GM23248 (cell line): ENCODE data around the gene WWOX. TPM values are rescaled to one million over a fixed set of nuclear protein-coding genes. Genes with fewer than 3 reads are reported as not detected.

Experiments used
- DNase-seq: peaks from one replicate; pipeline ENCODE4 v3.0.0-alpha.2; 2015
- H2AFZ ChIP-seq: fragments of 200-600 bp; sonication (generic); 2 replicates; pipeline ENCODE4 v1.6.1; 2016; ENCODE audit warnings: antibody characterized with exemption
- H3F3A ChIP-seq: fragments of 200-600 bp; sonication (generic); 2 replicates; pipeline ENCODE4 v1.6.1; 2016; ENCODE audit warnings: mild to moderate bottlenecking, antibody characterized with exemption, mixed run types; ENCODE audit not compliant: insufficient read depth
- H3K27ac ChIP-seq: fragments of 200-600 bp; sonication (generic); 2 replicates; pipeline ENCODE4 v1.5.1; 2016; ENCODE audit warnings: mild to moderate bottlenecking
- H3K27me3 ChIP-seq: fragments of 200-600 bp; sonication (generic); replicated peaks from 2 replicates; pipeline ENCODE4 v1.6.1; 2016; ENCODE audit warnings: mild to moderate bottlenecking; ENCODE audit not compliant: insufficient read depth
- H3K36me3 ChIP-seq: fragments of 200-600 bp; sonication (generic); 2 replicates; pipeline ENCODE4 v1.6.1; 2016; ENCODE audit warnings: low read depth, mild to moderate bottlenecking
- H3K4me1 ChIP-seq: fragments of 200-600 bp; sonication (generic); 2 replicates; pipeline ENCODE4 v1.6.1; 2016; ENCODE audit warnings: mild to moderate bottlenecking; ENCODE audit not compliant: insufficient read depth
- H3K4me2 ChIP-seq: fragments of 200-600 bp; sonication (generic); one replicate; pipeline ENCODE4 v1.6.1; 2016; ENCODE audit warnings: mild to moderate bottlenecking; ENCODE audit not compliant: unreplicated experiment
- H3K4me3 ChIP-seq: fragments of 200-600 bp; sonication (generic); 2 replicates; pipeline ENCODE4 v1.5.1; 2016; ENCODE audit warnings: mild to moderate bottlenecking
- H3K79me2 ChIP-seq: fragments of 200-600 bp; sonication (generic); 2 replicates; pipeline ENCODE4 v1.6.1; 2016; ENCODE audit warnings: mild to moderate bottlenecking; ENCODE audit not compliant: insufficient read depth
- H3K9ac ChIP-seq: fragments of 200-600 bp; sonication (generic); 2 replicates; pipeline ENCODE4 v1.6.1; 2016; ENCODE audit warnings: mild to moderate bottlenecking
- H3K9me2 ChIP-seq: fragments of 200-600 bp; sonication (generic); 2 replicates; pipeline ENCODE4 v1.6.1; 2016; ENCODE audit warnings: mixed run types, mild to moderate bottlenecking, moderate library complexity; ENCODE audit not compliant: insufficient read depth
- H3K9me3 ChIP-seq: fragments of 200-600 bp; sonication (generic); one replicate; pipeline ENCODE4 v1.6.1; 2017; ENCODE audit warnings: low read depth
- H4K20me1 ChIP-seq: fragments of 200-600 bp; sonication (generic); 2 replicates; pipeline ENCODE4 v1.6.0; 2016; ENCODE audit not compliant: insufficient read depth
- EZH2 ChIP-seq: fragments of 200-600 bp; sonication (generic); IDR thresholded peaks from 2 replicates; pipeline ENCODE4 v1.6.1; 2018; ENCODE audit warnings: antibody characterized with exemption, mild to moderate bottlenecking; ENCODE audit not compliant: insufficient read depth, poor library complexity, severe bottlenecking
- EZH2phosphoT487 ChIP-seq: fragments of 200-600 bp; sonication (generic); IDR thresholded peaks from 2 replicates; pipeline ENCODE4 v1.6.1; 2018; ENCODE audit warnings: antibody characterized with exemption, moderate library complexity, mild to moderate bottlenecking, low read depth; ENCODE audit not compliant: insufficient read depth
- WGBS, 2 experiments: methylation state at CpG; one replicate each; pipeline ENCODE4 v1.1.6; 2015 to 2017; ENCODE audit warnings: low lambda C conversion rate in 2 of 2, low coverage in 1 of 2; ENCODE audit errors: missing lambda C conversion rate in 2 of 2; 5-methylcytosine and 5-hydroxymethylcytosine counted together
- in situ Hi-C: fragments of 300-500 bp; cut with MboI; formaldehyde crosslinking; loops from 2 replicates; pipeline ENCODE4 v1.15.0; 2020
- polyA plus RNA-seq: library from polyadenylated mRNA; unstranded; fragments of >200 nt; fragmentation: Nextera tagmentation; extraction: Ambion mirVana; gene quantifications from 2 replicates; pipeline ENCODE4 v1.2.1, GENCODE V29; 2016
- total RNA-seq: library from RNA; depleted of rRNA; stranded (reverse); fragments of >200 nt; shearing (Covaris generic); gene quantifications from 2 replicates; pipeline ENCODE4 v1.2.3, GENCODE V29; 2014

The WWOX gene
- total and polyA plus RNA-seq, 2 experiments from 2014 or later: 4.5 to 6.6 TPM

DNA sequence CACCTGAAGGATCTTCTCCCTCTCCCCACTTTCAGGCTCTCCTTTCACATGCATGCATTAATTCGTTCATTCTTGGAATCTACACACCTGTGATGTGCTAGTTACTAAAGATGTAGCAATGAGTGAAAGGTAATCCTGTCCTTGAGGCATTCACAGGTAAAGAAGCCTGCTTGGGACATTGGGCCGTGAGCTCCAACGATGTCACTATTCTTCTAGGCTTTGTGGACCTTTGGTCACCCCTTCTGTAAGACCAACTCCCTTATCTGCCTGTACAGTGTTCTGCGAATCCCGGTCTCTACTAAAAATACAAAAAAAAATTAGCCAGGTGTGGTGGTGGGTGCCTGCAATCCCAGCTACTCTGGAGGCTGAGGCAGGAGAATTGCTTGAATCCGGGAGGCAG is 892.5 kb downstream of the WWOX start:
- no peaks in the 10 kb centered on the region for H4K20me1 ChIP-seq

DNA sequence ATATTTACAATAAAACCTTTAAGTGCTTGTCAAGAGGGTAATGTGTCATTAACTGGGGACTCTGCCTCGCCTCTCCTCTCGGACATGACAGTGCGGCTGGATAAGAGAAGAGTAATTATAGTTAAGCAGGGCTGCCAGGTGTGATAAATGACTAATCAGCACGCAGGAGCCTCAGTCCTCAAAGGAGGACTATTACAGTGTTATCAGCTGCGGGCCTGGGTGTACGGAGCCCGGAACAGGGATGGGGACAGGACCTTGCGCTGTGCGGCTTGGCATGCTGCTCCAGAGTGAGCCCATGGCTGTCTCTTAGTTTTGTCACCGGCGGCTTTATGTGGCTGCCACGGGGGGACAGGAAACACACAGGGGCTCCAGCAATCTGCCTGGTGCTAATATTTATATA is 893.9 kb downstream of the WWOX start:
- no peaks in the 10 kb centered on the region for H3F3A ChIP-seq
- in situ Hi-C loops: no loop called here
- no peak overlapping the region for H3K4me3 ChIP-seq
- TF ChIP-seq EZH2phosphoT487: no peak
- no peak for TF ChIP-seq EZH2
- H3K4me1 ChIP-seq: no peaks in the 10 kb centered on the region
- no peaks in the 10 kb centered on the region for H3K79me2 ChIP-seq
- no peaks in the 10 kb centered on the region for H4K20me1 ChIP-seq
- no peak for DNase-seq
- no peaks in the 10 kb centered on the region for H3K9me2 ChIP-seq
- H3K9ac ChIP-seq: no peak overlapping the region
- no peaks in the 10 kb centered on the region for H3K27me3 ChIP-seq
- H3K4me2 ChIP-seq: no peak overlapping the region
- no peak overlapping the region for H2AFZ ChIP-seq
- 59 to 68% methylated on average over 10 to 12 of the region's 12 CpGs for WGBS, 2 experiments
- no peak overlapping the region for H3K27ac ChIP-seq
- H3K9me3 ChIP-seq: no peaks in the 10 kb centered on the region
- H3K36me3 ChIP-seq: no peaks in the 10 kb centered on the region

More for the DNA sequence above, 892.5 kb downstream of the WWOX start:
- no peaks in the 10 kb centered on the region for H3F3A ChIP-seq
- no peak overlapping the region for H3K4me3 ChIP-seq
- no peaks in the 10 kb centered on the region for H3K9me2 ChIP-seq
- H3K27ac ChIP-seq: no peak overlapping the region
- H3K4me1 ChIP-seq: no peaks in the 10 kb centered on the region
- 44 to 53% methylated on average over 6 of the region's 6 CpGs for WGBS, 2 experiments
- in situ Hi-C loops: no loop called here
- H3K9me3 ChIP-seq: no peaks in the 10 kb centered on the region
- no peaks in the 10 kb centered on the region for H3K27me3 ChIP-seq
- no peaks in the 10 kb centered on the region for H3K79me2 ChIP-seq
- TF ChIP-seq EZH2phosphoT487 (no peak), EZH2 (no peak)
- H3K9ac ChIP-seq: no peak overlapping the region
- no peak overlapping the region for H3K4me2 ChIP-seq
- no peaks in the 10 kb centered on the region for H3K36me3 ChIP-seq
- H2AFZ ChIP-seq: no peak overlapping the region
- DNase-seq: no peak

DNA sequence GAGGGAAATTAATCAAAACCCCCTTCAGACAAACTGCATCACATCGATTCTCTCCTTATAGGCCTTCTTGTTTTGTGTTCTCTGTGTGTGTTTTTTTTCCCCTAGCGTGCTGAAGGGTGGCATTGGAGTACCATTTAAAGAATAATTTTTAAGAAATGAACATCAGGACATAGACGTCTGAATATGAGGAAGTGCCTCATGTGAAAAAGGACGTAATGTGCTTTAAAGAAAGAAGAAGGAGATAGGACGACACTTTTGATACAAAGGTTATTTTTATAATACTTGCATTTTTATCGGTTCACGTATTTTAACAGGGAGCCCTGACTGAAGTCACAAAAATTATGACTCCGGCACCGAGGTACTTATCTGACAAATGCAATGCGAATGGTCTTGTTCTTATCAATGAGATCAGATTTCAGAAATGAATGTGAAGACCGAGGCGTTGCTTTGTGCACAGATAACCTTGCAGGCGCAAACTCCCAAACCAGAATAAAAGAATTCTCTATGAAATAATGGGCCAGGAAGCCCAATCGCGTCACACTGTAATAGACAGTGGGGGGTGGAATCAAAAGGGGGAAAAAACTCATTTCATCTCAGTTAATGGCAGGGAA is 894.8 kb downstream of the WWOX start:
- no peak for TF ChIP-seq EZH2
- no peak for TF ChIP-seq EZH2phosphoT487
- DNase-seq: no peak
- Histone ChIP-seq H3K79me2 (no peaks in the 10 kb centered on the region), H3K9me3 (no peaks in the 10 kb centered on the region), H4K20me1 (no peaks in the 10 kb centered on the region), H2AFZ (no peak overlapping the region), H3K9me2 (no peaks in the 10 kb centered on the region), H3K4me3 (no peak overlapping the region), H3K36me3 (no peaks in the 10 kb centered on the region), H3K4me1 (no peaks in the 10 kb centered on the region), H3K27ac (no peak overlapping the region), H3K27me3 (no peaks in the 10 kb centered on the region), H3F3A (no peaks in the 10 kb centered on the region), H3K9ac (no peak overlapping the region), H3K4me2 (no peak overlapping the region)
- in situ Hi-C loops: no loop called here
- WGBS, 2 experiments: 64% methylated on average over 15 of the region's 15 CpGs

DNA sequence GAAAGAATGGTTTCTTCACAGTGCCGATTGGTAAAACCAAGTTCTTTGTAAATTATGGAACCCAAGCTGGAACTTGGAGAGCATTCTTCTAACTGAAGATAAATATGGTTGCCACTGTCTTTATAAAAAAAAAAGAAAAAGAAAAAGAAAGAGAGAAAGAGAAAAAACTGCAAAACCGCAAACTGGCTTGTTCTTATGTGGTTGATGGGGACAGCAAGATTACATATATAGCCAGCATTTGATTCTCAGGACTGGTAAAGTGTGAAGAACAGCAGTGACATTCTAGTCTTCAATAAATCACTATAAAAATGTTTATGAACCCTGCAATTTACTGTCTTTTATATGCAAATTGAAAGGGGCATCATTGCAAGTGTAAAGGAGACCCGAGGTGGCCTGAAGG is 896.0 kb downstream of the WWOX start:
- H3K9ac ChIP-seq: no peak overlapping the region
- H3K27me3 ChIP-seq: no peaks in the 10 kb centered on the region
- H4K20me1 ChIP-seq: no peaks in the 10 kb centered on the region
- H3K36me3 ChIP-seq: no peaks in the 10 kb centered on the region
- no peak overlapping the region for H3K4me2 ChIP-seq
- H3K79me2 ChIP-seq: no peaks in the 10 kb centered on the region
- no peaks in the 10 kb centered on the region for H3K9me2 ChIP-seq
- in situ Hi-C loops: no loop called here
- H3K4me3 ChIP-seq: no peak overlapping the region
- H3K4me1 ChIP-seq: no peaks in the 10 kb centered on the region
- no peak overlapping the region for H3K27ac ChIP-seq
- TF ChIP-seq EZH2 (no peak), EZH2phosphoT487 (no peak)
- no peak overlapping the region for H2AFZ ChIP-seq
- H3K9me3 ChIP-seq: no peaks in the 10 kb centered on the region
- H3F3A ChIP-seq: no peaks in the 10 kb centered on the region
- WGBS, 2 experiments: 40 to 43% methylated on average over 3 of the region's 3 CpGs
- DNase-seq: no peak

DNA sequence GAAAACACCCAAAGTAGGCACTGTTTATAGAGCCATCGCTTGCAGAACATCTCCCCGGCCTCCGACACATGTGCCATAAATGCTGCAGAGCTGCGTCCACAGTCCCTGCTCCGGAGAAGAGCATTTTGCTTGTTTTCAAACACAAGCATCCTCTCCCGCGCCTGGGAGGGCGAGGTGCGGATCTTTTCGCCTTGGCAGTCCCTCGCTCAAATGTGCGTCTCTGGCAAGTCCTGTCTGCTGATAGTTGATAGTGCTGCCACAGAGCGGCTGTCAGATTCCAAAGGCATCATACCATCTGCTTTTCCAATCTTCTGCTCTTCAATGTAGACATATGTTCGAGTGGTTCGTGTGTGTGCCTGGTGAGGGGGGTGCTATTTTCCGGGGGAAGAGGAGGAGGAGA is 897.3 kb downstream of the WWOX start:
- no peak overlapping the region for H3K4me2 ChIP-seq
- H3K36me3 ChIP-seq: no peaks in the 10 kb centered on the region
- H3K27me3 ChIP-seq: no peaks in the 10 kb centered on the region
- no peak overlapping the region for H2AFZ ChIP-seq
- H3K9me3 ChIP-seq: no peaks in the 10 kb centered on the region
- H3K4me3 ChIP-seq: no peak overlapping the region
- H3K4me1 ChIP-seq: no peaks in the 10 kb centered on the region
- H3K27ac ChIP-seq: no peak overlapping the region
- in situ Hi-C loops: no loop called here
- no peaks in the 10 kb centered on the region for H3K9me2 ChIP-seq
- no peaks in the 10 kb centered on the region for H3K79me2 ChIP-seq
- no peaks in the 10 kb centered on the region for H3F3A ChIP-seq
- TF ChIP-seq EZH2phosphoT487: no peak
- no peak for TF ChIP-seq EZH2
- 68 to 69% methylated on average over 16 of the region's 16 CpGs for WGBS, 2 experiments
- H4K20me1 ChIP-seq: no peaks in the 10 kb centered on the region
- no peak overlapping the region for H3K9ac ChIP-seq
- DNase-seq: no peak
